Fibroblast of skin of right quadriceps (primary cell): Measurements from ENCODE around the gene NANOG.
"Not testable (repeated sequence)": the region's sequence is repeated elsewhere in the genome, so short reads cannot be mapped to it uniquely, and the experiment has no call there.

Source experiments
- DNase-seq: peaks from one replicate; pipeline ENCODE4 v3.0.0-alpha.2; 2013

The NANOG gene

DNA sequence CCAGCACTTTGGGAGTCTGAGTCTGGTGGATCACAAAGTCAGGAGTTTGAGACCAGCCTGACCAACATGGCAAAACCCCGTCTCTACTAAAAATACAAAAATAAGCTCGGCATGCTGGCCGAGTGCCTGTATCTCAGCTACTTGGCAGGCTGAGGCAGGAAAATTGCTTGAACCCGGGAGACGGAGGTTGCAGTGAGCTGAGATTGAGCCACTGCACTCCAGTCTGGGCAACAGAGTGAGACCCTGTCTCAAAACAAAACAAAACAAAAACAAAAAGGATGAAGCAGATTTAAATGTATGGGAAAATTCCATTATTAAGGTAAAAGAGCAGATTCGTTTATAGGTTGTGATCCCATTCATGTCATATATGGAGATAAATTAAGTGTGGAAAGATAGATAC, 17.1 kb downstream of the NANOG start:
- not testable (repeated sequence) for DNase-seq

DNA sequence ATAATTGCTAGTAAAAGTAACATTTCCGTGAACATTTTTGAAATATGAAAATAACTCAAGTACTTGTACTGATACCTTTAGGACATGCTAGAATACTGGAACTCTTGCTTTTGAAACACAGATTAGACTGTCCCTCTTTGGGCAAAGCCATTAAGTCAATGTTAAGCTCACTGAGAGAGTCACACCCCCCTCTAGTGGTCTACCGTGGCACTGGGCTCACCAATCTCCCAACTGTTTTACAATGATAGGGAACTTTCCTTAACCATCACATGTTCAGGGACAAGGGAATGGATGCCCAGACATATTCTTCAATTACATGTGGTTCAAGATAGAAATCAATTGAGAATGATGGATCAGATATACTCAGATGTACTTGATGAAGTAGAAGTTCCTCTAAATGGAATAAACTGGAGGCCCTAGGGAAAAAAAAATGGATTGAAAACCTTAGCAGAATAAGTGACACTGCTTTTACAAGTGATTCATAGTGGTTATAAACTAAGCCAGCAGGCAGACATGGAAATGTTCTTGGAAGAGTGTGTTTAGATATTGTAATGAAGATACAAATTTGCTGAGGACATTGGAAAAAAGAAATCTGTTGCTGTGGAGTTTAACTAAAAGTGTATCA, 17.8 kb downstream of the NANOG start:
- DNase-seq, result peak; percentile 66

DNA sequence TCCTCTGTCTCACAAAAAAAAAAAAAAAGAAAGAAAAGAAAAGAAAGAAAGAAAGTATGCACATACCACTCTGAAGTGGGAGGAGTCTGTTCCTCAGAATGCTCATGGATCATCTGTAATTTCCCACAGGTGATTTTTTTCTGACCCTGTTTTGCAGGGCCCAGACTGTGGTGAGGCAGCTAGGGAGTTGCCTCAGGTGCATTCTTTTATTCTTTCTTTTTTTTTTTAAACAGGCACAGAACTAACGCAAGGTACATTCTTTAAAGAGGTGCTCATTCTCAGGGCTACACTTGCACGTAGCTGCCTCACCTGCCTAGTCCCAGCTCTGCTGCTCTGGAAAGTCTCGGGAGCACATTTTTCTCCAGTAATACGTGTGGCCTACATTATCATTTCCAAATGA, 36.6 kb downstream of the NANOG start:
- not testable (repeated sequence) for DNase-seq

DNA sequence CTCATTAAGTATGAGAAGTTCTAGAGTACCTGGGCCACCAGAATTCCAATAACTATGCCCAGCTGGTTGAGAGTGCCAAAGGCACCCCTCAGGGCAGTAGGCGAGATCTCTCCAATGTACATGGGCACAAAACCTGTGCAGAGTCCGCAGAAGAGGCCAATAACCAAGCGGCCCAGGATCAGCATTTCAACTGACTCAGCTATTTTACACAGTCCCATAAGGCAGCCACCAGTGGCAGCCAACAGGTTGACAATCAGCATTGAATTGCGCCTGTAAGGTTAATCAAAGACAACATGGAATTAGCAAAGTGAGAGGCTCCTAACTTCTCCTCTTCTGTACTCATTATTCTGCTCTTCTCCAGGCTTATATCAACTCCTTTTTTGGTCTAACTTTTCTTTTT, 40.5 kb downstream of the NANOG start:
- not testable (repeated sequence) for DNase-seq

DNA sequence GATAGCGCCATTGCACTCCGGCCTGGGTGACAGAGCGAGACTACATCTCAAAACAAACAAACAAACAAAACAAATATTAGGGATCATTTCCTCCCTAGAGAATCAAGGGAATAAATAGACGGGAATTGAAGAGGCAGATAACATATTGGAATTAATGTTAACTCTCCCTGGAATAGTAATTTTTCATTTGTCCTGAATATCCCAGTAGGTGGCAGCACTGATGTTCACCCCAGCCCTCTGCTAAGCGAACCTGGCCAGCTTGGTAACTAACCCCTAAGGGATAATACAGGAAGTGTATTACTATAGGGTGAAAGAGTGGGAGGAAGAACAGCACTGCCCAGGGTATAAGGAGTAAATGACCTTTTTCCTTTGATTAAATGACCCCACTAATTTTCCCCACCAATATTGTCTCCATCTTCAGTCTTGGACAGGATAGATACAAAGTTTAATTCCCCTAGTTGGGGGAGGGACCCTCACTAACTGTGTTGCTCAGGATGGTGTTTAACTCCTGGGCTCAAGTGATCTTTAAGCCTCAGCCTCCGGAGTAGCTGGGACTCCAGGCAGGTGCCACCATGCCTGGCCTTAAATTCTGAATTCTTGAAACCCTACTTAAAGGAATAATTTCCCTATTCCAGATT, 43.0 kb downstream of the NANOG start:
- DNase-seq, result peak; percentile 51

DNA sequence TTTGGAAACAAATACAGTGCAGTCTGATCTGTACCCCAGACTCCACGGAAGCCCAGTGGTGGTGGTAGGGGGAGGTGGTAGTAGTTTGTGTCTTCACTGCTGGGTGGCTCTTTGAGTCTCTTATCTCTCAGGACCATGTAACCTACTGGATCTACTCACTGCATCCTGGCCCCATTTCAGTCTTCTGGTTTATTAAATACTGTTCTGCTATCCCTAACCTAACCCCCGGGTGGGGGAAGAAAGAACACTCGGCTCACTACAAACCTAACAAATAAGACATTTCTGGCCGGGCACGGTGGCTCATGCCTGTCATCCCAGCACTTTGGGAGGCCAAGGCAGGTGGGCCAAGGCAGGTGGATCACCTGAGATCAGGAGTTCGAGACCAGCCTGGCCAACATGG, 44.0 kb downstream of the NANOG start:
- not testable (repeated sequence) for DNase-seq

DNA sequence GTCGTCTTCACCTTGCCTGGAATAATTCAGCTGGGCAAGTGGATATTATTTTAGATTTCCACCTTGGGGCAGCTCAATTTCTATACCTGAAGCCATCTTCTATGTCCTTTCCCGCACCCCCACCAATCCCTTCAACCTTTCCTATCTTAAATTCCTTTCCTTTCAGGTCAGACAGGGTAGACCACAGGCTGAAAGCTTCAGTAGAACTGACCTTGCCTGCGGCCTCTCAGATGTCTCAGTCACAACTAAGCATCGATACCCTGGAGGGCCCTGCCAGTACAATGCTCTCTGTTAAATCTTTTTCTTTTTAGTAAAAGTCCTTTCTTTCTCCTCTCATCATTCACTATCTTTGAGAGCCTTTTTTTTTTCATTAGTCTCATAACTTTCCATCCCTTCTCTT, 44.6 kb downstream of the NANOG start:
- DNase-seq, result no peak

DNA sequence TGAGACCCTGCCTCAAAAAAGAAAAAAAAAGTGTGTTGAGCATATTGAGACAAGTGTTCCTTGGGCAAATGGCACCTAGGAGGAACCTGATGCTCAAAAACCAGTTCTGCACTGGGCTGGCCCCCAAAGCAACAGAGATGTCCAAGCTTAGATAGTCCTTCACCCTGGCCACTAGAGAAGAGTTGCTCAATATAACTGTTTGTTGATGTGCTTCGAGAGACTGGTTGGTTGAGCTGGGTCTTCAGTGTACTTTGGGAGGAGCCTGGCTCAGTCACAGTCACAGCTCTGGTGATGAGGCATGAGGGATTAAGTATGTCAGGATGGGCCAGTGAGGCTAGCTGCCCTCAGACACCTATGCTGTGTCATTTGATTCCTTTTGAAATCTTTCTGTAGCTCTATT, 45.5 kb downstream of the NANOG start:
- no peak for DNase-seq

DNA sequence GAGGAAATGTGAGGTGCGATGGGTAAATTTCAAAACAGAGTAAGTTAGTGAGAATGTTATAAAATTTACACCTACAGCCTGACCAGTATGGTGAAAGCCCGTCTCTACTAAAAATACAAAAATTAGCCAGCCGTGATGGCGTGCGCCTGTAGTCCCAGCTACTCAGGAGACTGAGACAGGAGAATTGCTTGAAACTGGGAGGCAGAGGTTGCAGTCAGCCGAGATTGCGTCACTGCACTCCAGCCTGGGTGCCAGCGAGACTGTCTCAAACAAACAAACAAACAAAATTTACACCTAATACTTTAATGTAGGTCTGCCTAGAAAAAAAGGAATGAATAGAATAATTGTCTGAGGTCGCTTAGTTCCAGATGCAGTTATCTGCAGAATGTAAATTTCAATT, 45.9 kb downstream of the NANOG start:
- DNase-seq, result no peak

DNA sequence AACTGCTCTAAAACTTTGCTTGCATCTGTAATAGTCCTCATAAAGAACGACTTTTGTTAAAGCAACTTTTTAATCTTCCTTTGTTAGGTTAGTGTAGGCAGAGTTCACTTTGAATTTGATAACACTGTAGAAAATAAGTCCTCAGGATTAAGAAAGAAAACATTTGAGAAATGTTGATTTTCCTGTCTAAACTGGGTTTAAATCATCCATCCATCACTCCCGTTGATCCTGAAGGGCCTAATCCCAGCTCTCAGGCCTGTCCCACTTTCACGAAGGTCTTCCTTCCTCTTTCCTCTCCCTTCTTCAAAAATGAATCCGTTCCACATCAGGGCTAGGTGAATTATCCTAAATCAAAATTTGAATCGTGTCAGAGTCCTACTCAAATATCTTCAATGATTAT, 46.6 kb downstream of the NANOG start:
- no peak for DNase-seq

DNA sequence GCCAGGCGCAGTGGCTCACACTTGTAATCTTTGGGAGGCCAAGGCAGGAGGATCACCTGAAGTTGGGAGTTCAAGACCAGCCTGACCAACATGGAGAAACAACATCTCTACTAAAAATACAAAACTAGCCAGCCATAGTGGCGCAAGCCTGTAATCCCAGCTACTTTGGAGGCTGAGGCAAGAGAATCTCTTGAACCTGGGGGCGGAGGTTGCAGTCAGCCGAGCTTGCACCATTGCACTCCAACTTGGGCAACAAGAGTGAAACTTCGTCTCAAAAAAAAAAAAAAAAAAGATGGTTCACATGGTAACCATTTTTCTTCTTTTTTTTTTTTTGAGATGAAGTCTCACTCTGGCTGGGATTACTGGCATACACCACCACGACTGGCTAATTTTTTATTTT, 48.2 kb downstream of the NANOG start:
- no peak for DNase-seq

DNA sequence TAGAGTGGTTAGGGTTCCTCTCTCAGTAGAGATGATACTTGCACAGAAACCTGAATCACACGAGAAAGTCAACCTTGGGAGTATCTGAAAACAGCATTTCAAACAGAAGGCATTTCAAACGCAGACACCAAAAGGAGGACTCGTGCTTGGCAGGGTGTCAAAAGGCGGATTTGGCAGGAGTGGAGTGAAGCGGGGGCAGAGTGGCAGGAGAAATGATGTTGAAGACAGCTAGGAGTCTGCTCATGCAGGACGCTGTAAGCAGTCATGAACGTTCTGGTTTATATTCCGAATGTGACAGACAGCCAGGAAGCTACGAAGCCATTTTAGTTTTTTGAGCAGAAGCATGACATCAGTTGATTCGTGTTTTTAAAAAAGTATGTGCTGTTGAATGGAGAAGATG, 50.0 kb downstream of the NANOG start:
- peak; percentile 48 for DNase-seq

DNA sequence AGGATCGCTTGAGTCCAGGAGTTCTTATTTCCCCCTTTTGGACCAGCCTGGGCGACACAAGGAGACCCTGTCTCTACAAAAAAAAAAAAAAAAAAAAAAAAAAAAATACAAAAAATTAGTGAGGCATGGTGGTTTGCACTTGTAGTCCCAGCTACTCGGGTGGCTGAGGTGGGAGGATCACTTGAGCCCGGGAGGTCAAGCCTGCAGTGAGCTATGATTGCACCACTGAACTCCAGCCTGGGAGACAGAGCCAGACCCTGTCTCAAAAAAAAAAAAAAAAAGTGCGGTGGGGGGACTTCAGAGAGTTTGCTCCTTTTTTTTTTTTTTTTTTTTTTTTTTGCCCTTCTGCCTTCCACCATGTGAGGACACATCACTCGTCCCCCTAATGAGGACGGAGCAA, 50.6 kb downstream of the NANOG start:
- DNase-seq, result not testable (repeated sequence)

DNA sequence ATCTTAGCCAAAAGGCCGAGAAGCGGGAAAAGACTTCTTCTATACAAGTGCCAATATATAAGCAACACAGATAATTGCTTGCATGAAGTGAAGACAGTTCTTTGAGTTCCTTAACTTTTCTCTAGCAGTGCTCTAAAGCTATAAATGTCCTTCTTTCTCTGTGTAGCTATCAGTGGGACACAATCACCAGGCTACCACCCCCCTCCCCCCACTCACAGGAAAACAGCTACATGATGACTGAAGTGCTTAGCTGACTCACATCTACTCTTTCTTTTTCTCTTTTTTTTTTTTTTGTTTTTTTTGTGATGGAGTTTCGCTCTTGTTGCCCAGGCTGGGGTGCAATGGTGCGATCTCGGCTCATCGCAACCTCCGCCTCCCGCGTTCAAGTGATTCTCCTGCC, 53.2 kb downstream of the NANOG start:
- DNase-seq, result peak; percentile 33

DNA sequence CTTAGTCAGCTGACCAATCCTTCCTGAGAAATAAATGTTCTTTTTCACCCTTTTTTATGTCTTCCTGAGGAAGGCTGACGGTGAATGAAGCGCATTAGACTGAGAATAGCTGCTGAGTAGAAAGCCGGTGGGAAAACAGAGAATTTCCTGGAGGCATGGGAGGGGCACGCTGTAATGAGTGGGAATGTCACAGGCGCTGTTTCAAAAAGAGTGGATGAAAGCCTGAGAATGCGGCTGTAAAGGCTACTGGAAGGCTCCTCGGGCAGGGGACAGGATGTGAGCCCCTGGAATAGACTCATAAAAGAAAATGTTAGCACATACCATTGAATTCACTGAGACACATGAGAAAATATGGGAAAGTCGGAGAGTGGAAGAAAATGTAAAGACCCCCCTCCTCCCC, 53.9 kb downstream of the NANOG start:
- DNase-seq, result not testable (repeated sequence)

DNA sequence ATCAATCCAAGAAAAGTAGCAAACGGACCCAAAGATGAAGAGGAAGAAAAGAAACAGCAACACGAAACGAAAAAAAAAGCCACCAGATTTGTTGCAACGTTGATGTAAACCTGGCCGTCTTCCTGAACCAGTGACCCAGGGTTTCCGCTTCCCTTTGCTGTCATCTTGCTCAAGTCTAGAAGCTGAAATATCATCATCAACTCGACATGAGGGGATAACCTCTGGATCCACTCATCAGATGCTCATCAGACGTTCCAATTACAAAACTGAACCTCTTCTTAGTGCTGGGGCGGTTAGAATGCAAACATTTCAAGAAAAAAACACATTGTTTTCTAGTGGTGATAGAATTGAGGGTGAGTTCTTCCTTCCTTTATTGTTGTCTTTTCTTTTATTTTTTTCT, 54.4 kb downstream of the NANOG start:
- DNase-seq, result not testable (repeated sequence)

DNA sequence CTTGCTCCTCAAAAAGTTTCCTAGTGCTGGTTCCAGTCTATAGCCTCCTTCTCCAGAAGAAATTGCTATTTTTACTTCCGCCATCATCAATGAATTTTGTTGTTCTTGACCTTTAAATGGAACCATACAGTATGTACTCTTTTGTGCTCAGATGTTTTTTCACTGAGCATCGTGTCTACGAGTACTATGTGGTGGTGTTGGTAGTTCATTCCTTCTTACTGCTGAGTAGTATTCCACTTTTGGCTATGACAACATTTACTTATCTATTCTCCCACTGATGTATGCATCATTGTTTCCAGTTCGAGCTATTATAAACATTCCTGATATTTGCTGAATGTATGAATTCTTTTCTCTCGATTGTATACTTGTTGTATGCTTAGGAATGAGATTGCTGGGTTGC, 54.9 kb downstream of the NANOG start:
- peak; percentile 31 for DNase-seq

DNA sequence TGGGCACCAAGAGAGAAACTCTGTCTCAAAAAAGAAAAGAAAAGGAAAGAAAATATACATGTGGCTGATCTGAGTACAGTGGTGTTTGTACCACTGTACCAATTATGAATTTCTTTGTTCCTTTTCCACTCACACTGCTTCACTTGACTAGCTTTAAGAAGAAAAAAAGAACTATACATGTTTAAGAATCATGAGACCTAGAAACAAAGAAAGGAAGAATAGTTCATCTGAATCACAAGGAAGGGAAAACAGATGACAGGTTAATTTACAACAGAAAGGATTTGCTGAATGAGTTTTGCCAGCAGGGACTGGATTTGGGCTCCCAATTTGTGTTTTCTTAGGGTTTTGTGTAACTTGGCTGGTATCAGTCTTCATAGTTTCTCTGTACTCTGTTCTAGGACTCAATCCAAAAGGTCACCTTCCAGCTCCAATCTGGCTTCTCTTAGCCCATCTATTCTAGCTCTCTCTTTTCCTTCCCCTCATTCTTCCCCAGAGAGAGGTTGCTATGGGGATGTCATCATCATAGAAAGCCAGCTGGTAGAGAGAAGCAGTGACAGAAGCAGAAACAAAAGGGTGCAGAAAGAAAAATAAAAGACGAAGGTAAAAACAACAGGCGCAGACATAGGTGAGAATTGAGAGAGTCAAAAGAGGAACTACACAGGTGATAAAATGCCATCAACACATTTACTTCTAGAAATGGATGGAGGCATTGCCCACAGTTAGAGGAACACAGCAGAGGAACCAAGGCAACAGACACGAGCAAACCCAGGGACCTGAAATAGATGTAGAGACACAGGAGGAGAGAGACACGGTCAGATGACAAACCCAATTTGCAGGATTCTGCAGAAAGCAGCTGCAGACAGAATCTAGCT, 58.3 kb downstream of the NANOG start:
- peak; percentile 34 for DNase-seq

DNA sequence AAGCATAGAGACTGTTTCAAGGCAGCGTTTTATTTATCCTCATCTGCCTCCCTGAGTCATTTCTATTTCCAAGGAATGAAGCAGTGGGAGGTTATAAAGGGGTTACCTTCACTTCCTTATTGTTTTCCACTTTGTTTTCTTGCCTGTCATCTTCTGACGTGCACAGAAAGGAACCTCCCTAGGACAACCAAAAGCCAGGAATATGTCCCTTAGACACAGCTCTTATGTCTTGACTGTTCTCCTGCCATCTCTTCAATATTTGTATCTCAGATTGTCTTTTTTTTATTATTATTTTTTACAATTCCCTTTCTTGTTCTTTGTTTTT, 58.9 kb downstream of the NANOG start:
- DNase-seq, result not testable (repeated sequence)
